ENCODE results near the gene HSDL1.

DNA sequence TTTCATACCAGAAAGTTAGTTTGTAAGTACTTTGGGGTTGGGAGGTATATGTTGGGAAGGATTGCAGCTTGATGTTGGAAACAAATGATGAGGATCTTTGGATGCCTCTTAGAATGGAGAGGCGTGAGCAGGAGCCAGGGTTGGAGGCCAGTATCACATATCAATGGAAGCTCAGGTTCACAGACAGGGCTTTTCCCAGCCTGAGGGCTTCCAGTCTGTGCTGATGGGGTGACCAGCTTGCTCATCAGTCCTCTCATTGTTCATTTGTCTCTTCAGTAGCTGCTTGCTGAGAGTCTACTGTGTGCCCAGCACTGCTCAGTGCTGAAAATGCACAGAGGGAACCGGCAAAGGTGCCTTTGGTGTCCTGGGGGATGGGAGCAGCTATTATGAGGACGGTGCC lies 5.9 kb upstream of the HSDL1 start:
- TF ChIP-seq POLR2A (IDR thresholded peaks at IDR 0.05; ENCODE audit: extremely low read depth, insufficient read length): no peak
- TF ChIP-seq, protein P1, sequence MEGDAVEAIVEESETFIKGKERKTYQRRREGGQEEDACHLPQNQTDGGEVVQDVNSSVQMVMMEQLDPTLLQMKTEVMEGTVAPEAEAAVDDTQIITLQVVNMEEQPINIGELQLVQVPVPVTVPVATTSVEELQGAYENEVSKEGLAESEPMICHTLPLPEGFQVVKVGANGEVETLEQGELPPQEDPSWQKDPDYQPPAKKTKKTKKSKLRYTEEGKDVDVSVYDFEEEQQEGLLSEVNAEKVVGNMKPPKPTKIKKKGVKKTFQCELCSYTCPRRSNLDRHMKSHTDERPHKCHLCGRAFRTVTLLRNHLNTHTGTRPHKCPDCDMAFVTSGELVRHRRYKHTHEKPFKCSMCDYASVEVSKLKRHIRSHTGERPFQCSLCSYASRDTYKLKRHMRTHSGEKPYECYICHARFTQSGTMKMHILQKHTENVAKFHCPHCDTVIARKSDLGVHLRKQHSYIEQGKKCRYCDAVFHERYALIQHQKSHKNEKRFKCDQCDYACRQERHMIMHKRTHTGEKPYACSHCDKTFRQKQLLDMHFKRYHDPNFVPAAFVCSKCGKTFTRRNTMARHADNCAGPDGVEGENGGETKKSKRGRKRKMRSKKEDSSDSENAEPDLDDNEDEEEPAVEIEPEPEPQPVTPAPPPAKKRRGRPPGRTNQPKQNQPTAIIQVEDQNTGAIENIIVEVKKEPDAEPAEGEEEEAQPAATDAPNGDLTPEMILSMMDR (IDR thresholded peaks at IDR 0.05; ENCODE audit: low read depth, low read length): no peak
